Renal cortical epithelial cell (primary cell): ENCODE results near the gene GTSF1L. TPM values are rescaled to one million over a fixed set of nuclear protein-coding genes. Genes with fewer than 3 reads are reported as not detected.

Experiments used
- total RNA-seq: library from RNA; depleted of rRNA; stranded (reverse); fragments of >200 nt; gene quantifications from 2 replicates; pipeline ENCODE4 v1.2.3, GENCODE V29; 2014

GTSF1L gene
- total RNA-seq, 1 donor from 2014 or later, result not detected

Other genes with a start within 250 kb of the GTSF1L start
- 3.3 and 10.9 TPM in 2 replicates for gene L3MBTL1, start 219.3 kb downstream of the GTSF1L start, total RNA-seq
- 13.4 and 39.4 TPM in 2 replicates for gene SGK2, start 168.0 kb downstream of the GTSF1L start, total RNA-seq
- gene IFT52, start 136.1 kb downstream of the GTSF1L start, total RNA-seq, result 34.2 and 37.3 TPM in 2 replicates
- gene MYBL2, start 59.9 kb downstream of the GTSF1L start, total RNA-seq, result 0.80 and 14.2 TPM in 2 replicates
- gene TOX2, start 187.8 kb upstream of the GTSF1L start, total RNA-seq, result not detected in 2 replicates